DMS53 treated with DMSO at 0.1 percent for 48 hours (cell line): ENCODE measurements around the gene ZFP36.

Source experiments
- DNase-seq: peaks from one replicate; lab custom pipeline; 2025; ENCODE audit not compliant: unreplicated experiment; lab: John Stamatoyannopoulos, UW

ZFP36 gene

DNA sequence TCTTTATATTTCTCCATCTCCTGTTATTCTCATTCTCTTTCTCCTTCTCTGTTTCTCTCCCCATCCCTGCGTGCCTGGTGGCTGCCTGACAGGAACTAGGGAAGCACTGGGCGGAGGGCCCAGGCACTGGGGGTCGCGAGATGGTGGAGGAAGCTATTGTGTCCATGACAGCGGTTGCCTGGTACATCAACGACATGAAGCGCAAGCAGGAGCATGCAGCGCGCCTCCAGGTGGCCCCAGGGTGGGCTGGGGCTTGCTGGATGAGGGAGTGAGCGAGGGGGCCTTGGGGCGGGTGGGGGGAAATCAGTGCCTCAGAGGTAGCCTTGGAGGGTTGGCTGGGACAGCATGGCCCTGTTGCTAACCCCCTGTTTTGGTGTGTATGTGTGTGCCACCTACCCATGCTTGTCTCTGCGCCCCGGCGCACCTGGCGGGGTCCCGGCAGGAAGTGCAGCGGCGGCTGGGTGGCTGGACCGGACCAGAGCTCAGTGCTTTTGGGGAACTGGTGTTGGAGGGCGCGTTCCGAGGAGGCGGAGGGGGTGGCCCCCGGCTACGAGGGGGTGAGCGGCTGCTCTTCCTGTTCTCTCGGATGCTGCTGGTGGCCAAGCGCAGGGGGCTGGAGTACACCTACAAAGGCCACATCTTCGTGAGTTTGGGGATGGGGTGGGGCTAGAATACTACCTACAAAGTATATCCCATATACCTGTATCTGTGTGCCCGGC lies 11.0 kb downstream of the ZFP36 start:
- no peak for DNase-seq

DNA sequence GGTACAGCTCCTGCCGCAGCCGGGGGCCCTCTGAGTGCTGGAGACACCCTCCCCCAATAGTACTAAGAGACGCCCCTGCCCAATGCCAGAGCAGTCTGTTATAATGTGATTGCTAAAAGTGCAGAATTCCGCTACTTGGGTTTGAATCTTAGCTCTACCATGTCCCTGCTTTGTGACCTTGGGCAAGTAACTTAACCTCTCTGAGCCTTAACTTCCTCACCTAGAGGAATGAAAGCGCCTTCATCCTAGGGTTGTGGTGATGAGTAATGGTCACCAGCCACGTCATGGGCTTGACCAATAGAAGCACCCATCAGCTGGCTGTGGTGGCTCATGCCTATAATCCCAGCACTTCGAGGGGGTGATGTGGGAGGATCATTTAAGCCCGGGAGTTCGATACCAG lies 12.4 kb downstream of the ZFP36 start:
- DNase-seq, result no peak

- DNase-seq, result no peak
Measured at GRCh38 chr19:39420769-39421168, 14.1 kb downstream of the ZFP36 start.

DNA sequence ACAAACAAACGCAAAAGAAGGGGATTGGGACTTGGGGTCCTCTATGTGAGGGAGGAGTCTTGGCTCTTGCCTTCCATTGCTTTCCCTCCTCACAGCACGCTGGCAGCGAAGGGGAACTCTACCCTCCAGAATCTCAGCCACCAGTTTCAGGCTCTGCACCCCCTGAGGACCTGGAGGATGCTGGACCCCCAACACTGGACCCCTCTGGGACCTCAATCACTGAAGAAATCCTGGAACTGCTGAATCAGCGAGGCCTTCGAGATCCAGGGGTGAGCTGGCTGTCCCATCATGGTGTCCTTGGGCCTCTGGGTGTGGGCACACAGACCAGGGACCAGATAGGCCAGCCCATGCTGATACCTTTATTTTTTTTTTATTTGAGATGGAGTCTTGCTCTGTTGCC lies 15.4 kb downstream of the ZFP36 start:
- DNase-seq, result no peak

- no peak for DNase-seq
Measured at GRCh38 chr19:39423258-39424086, 16.8 kb downstream of the ZFP36 start.

DNA sequence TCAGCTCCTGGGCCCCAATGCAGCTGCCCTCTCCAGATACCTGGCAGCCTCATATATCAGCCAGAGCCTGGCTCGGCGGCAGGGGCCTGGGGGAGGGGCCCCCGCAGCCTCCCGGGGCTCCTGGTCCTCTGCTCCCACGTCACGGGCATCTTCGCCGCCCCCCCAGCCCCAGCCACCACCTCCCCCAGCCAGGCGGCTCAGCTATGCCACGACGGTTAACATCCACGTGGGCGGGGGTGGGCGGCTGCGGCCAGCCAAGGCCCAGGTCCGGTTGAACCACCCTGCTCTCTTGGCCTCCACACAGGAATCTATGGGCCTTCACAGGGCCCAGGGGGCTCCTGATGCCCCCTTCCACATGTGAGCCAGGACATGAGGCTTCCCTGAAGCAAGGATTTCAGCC lies 18.3 kb downstream of the ZFP36 start:
- no peak for DNase-seq

DNA sequence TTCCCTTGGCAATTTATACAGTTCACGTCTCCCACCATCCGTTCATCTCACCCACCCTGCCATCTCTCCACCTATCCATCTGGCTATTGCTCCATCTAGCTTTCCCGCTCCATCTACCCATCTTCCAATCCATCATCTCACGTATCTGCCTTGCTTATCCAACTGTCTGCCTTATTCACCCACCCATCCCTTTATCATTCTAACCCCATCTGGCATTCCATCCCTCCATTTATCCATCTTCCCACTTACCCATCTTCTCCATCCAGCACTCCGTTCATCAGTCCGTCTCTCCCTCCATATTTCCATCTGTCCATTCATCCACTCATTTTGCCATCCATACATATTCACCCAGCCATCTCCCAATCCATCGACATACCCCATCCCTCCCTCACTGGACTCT lies 19.1 kb downstream of the ZFP36 start:
- DNase-seq, result no peak

GRCh38 chr19:39426170-39426569 lies 19.5 kb downstream of the ZFP36 start:
- DNase-seq, result no peak

- DNase-seq, result no peak
Measured at GRCh38 chr19:39427707-39428106, 21.1 kb downstream of the ZFP36 start.

DNA sequence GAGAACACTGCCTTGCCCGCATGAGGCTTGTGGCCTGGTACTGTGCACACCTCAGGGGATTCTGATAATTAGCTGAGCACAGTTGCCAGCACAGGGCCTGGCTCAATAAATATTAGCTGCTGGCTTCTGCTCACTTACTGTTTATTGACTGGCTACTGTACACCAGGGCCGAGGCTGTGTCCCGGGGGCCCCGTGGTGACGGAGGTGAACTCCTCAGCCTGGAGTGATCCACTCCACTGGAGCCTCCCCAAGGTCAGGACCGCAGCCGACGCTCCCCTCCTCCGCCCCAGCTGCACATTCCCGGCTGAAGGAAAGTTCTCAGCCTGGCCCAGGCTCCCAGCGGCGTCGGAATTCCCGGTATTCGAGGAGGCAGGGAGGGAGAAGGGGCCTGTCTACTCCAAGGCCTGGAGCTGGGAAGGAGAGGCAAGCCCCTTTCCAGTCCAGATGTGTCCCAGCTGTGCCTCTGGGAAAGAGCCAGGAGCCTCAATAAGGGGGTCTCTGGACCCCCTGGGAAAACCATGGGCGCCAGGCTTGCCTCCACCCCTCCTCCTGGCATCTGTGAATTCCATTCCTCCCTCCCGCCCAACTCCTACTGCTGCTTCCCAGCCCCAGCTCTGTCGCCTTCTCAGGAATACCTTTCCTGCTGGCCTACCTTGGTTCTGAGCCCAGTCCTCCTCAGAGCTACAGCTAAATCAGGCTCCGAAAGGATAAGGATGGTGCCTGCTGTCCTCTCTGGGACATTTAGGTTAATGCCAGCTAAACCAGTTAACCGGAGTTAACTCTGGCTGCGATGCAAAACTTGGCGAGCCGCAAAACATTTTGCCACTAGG lies 21.9 kb downstream of the ZFP36 start:
- DNase-seq, result no peak

DNA sequence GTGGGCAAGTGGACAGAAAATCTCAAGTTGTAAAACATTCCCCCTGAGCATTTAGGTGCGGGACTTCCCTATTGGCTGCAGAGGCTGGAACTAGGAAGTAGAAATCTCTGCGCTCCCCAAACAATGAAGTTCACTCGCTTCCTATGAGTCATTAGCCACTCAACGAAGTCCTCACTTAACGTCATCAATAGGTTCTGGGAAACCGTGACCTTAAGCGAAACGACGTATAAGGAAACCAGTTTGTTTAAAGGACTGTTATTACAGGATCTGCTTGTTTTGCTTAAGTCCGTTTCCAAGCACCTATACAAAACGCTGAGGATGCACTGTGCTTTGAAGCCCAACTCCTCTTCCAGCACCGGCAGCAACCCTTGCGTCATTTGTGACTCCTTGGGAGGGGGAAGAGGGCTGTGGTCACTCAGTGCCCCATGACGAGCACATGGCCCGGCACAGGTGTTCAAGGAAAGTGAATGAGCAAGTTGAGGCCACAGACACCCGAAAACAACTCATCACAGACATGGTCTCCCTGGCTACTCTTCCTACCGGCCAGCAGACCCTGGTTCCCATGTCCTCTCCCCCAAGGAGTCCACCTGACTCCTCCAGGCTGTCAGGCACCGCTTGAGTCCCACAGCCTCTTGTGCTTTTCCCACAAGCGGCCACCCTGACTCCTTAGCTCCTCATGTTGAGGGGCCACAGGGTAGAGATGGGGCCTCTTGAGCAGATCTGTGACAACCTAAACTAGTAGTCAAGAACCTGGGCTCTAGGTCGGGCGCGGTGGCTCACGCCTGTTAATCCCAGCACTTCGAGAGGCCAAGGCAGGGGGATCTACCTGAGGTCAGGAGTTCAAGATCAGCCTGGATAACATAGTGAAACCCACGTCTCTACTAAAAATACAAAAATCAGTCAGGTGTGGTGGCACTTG lies 24.3 kb downstream of the ZFP36 start:
- DNase-seq, result peak; percentile 100

DNA sequence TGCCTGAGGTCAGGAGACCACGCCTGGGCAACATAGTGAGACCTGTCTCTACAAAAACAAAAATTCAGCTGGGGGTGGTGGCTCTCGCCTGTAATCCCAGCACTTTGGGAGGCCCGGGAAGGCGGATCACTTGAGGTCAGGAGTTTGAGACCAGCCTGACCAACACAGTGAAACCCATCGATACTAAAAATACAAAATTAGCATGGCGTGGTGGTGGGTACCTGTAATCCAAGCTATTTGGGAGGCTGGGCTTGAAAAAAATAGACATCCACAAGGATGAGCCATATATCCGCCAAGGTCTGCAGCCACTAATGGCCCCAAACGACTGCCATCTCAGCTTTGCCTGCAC lies 26.0 kb downstream of the ZFP36 start:
- DNase-seq, result no peak

DNA sequence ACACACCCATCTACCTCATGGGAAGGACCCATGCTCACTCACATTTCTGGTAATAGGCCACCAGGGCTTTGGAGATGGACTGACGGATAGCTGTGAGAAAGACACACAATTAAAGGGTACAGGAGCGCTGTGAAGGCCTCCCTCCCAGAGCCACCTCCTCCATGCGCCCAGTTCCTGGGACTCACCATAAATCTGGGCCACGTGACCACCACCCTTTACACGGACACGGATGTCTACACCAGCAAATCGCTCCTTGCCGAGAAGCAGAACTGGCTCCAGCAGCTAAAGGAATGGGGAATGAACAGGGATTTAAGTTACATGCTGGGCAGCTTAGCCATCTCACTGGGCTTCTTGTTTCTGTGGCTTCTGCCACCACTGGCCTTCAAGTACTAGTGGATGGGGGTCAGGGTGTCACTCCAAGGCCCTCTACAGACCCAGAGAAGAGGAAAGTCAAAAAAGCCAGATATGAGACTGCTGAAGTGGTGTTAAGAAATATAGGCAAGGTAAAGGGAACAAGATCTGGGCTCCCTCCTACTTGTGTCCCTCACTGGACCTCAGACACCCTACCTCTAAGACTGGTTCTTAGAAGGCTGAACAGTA lies 26.9 kb downstream of the ZFP36 start:
- DNase-seq, result no peak

- DNase-seq, result no peak
Measured at GRCh38 chr19:39434123-39435076, 27.8 kb downstream of the ZFP36 start.

DNA sequence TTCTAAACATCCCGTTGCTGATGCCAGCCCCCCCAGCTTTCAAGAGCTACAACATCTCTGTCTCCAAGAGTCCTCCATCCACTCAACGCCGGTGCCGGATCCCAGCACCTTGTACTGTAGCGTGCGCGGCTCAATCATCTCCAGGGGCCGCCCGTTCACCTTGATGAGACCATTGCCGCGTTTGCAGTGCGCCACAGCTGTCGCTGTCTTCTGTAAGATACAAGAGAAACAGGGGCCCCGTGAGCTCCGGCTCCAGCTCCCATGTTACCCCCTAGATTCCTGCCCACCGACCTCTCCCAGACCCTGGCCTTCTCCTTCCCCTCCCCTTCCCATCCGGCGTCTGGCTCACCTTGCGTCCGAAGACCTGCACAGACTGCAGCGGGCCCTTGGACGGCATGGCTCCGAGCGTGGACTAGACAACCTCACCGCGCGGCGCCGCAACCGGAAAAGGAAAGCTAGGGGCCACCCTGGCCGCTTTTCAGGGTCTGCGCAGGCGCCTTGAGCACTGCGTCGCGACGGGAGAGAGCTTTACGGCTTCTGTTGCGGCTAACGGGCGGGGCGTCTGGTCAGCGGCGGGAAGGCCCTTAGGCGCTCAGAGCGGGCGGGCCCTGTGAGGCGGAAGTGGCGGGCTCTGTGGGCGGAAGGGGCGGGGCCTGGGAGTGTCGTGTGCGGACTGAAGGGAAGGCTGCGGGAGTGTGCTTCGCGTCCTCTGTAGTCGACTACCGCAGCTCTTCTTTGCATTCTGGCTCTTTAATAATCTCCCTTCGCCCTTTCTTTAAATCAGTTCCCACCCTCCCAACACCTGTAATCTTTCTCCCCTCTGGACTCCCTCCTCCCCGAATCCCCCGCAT lies 29.1 kb downstream of the ZFP36 start, which contains the start of gene RPS16:
TSS of gene RPS16 (minus strand) at position 451 of the 851 bp plus-strand sequence. CDS start at position 397, 54 bp downstream.
- DNase-seq, result peak; percentile 99

- DNase-seq, result no peak
Measured at GRCh38 chr19:39436350-39436716, 29.7 kb downstream of the ZFP36 start.

GRCh38 chr19:39438270-39438934 lies 31.8 kb downstream of the ZFP36 start:
- no peak for DNase-seq
